Transverse colon (tissue), 3 donors: ENCODE measurements around the gene TVP23A.

Experiments used
- CTCF ChIP-seq, 5 experiments: fragments of 200-600 bp in 3 of 5; fragments of 450-650 bp in 2 of 5; sonication (generic) in 3 of 5; IDR thresholded peaks; 1 replicate in 2 of 5; 2 replicates in 3 of 5; pipeline ENCODE4 v1.5.1; 2016 to 2017; ENCODE audit warnings: antibody characterized with exemption in 5 of 5, inconsistent platforms in 3 of 5, mild to moderate bottlenecking in 2 of 5, moderate library complexity in 1 of 5
- POLR2A ChIP-seq: fragments of 450-650 bp; IDR thresholded peaks from one replicate; pipeline ENCODE4 v1.6.1; 2016; ENCODE audit warnings: antibody characterized with exemption, mild to moderate bottlenecking, moderate library complexity

- TF ChIP-seq CTCF (IDR thresholded peaks at IDR 0.05) (no peak), POLR2A (no peak)
Measured at GRCh38 chr16:10762336-10763016, 56.1 kb downstream of the TVP23A start.
